Breast epithelium (tissue), 4 donors: ENCODE data around the gene EMILIN2. TPM values are rescaled to one million over a fixed set of nuclear protein-coding genes. Genes with fewer than 3 reads are reported as not detected.

Experiments used
- DNase-seq, 2 donors: peaks; one replicate each; pipeline ENCODE4 v3.0.0-alpha.2; 2019; ENCODE audit warnings: low spot score in 2 of 2
- H3K27ac ChIP-seq, 2 donors: fragments of 200-600 bp; sonication (generic) in 1 of 2; one replicate each; pipeline ENCODE4 v1.5.1; 2016 to 2019; ENCODE audit warnings: mild to moderate bottlenecking in 1 of 2
- H3K27me3 ChIP-seq, 2 donors: fragments of 200-600 bp; sonication (generic) in 1 of 2; one replicate each; pipeline versions ENCODE4 v1.5.1 to v1.6.0; 2017 to 2019; ENCODE audit warnings: control low read depth in 1 of 2, mild to moderate bottlenecking in 1 of 2
- H3K36me3 ChIP-seq: fragments of 200-600 bp; one replicate; pipeline ENCODE4 v1.5.1; 2019
- H3K4me1 ChIP-seq, 2 donors: fragments of 200-600 bp; sonication (generic); one replicate each; pipeline ENCODE4 v1.5.1; 2016 to 2019; ENCODE audit warnings: control low read depth in 1 of 2
- H3K4me3 ChIP-seq, 3 donors: fragments of 200-600 bp; sonication (generic); 1 replicate in 2 of 3; 2 replicates in 1 of 3; pipeline ENCODE4 v1.5.1; 2016 to 2019; ENCODE audit warnings: mild to moderate bottlenecking in 3 of 3, moderate library complexity in 2 of 3
- H3K9me3 ChIP-seq, 2 donors: fragments of 200-600 bp; sonication (generic) in 1 of 2; one replicate each; pipeline ENCODE4 v1.5.1; 2016 to 2019; ENCODE audit warnings: control low read depth in 1 of 2
- POLR2A ChIP-seq: fragments of 450-650 bp; IDR thresholded peaks from one replicate; pipeline ENCODE4 v1.6.1; 2016; ENCODE audit warnings: antibody characterized with exemption, mild to moderate bottlenecking, moderate library complexity
- POLR2AphosphoS5 ChIP-seq, 3 donors: sonication (generic); formaldehyde crosslinking; IDR thresholded peaks; one replicate each; pipeline ENCODE4 v1.6.1; 2017; ENCODE audit warnings: antibody characterized with exemption in 3 of 3
- intact Hi-C: fragments of 100-400 bp; cut with DNase I; formaldehyde crosslinking; loops from one replicate; pipeline ENCODE4 v1.15.1; 2023; ENCODE audit warnings: low total_unique reads
- total RNA-seq, 3 donors: library from RNA; depleted of rRNA; stranded (reverse); fragments of >200 nt; gene quantifications; one replicate each; pipeline ENCODE4 v1.1.0, GENCODE V29; 2016
- TF ChIP-seq, protein P1 (sequence below), 3 donors: fragments of 450-650 bp; IDR thresholded peaks; one replicate each; pipeline ENCODE4 v1.5.1; 2016 to 2017; ENCODE audit warnings: antibody characterized with exemption in 3 of 3, mild to moderate bottlenecking in 3 of 3, moderate library complexity in 3 of 3

The EMILIN2 gene
- total RNA-seq, 3 donors from 2014 or later = 23.9 to 45.1 (median 32.4) TPM

DNA sequence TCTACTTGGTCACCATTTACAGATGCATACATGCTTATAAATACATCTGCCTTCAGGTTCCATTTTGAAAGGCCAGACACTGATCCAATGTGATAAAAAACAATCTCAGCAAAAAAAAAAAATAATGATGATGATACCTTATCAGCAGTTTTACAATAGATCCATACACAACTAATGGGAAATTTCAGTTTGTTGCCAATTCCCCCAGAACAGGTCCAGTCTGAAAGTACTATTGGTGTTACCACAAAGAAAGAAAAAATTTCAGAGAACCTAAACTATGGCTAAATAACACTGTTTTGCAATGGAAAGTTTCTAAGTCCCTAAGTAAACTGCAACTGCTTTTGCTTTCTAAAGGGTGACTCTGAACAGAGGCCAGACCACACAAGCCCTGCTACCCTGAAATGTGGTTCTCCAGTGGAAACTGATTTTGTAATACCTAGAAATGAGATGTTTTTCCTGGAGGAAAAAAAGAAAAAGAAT lies 112.1 kb downstream of the EMILIN2 start:
- Histone ChIP-seq H3K4me1 (peaks cover 0 to 3% of the 10 kb centered on the region in 2 donors), H3K36me3 (no peaks in the 10 kb centered on the region), H3K9me3 (no peaks in the 10 kb centered on the region), H3K27me3 (no peaks in the 10 kb centered on the region), H3K4me3 (no peak overlapping the region), H3K27ac (peak overlapping the region; percentile 18 to 57)
- TF ChIP-seq POLR2AphosphoS5 (IDR thresholded peaks at IDR 0.05) = no peak
- TF ChIP-seq, protein P1, sequence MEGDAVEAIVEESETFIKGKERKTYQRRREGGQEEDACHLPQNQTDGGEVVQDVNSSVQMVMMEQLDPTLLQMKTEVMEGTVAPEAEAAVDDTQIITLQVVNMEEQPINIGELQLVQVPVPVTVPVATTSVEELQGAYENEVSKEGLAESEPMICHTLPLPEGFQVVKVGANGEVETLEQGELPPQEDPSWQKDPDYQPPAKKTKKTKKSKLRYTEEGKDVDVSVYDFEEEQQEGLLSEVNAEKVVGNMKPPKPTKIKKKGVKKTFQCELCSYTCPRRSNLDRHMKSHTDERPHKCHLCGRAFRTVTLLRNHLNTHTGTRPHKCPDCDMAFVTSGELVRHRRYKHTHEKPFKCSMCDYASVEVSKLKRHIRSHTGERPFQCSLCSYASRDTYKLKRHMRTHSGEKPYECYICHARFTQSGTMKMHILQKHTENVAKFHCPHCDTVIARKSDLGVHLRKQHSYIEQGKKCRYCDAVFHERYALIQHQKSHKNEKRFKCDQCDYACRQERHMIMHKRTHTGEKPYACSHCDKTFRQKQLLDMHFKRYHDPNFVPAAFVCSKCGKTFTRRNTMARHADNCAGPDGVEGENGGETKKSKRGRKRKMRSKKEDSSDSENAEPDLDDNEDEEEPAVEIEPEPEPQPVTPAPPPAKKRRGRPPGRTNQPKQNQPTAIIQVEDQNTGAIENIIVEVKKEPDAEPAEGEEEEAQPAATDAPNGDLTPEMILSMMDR (IDR thresholded peaks at IDR 0.05) = no peak
- TF ChIP-seq POLR2A = no peak
- intact Hi-C loops = no loop called here
- peak in 1 of 2 donors; percentile 31 for DNase-seq

DNA sequence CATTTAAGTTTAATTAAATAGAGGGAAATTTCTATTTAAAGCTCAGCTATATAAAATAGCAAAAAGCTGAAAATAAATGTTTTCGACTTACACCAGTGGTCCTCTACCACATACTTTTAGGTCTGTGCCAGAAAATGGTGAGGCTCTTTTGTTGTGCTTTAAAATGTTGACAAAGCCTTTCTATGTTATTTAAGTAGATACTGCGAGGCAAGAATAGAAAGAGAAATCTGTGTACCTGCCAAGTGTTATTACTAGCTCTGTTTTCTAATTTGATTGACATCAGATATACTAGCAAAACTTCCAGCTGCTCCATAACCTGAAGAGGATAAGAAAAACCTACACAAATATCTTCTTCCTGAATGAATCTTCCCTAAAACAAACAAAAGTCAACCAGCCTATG lies 112.5 kb downstream of the EMILIN2 start:
- peak overlapping the region; percentile 18 to 57 for H3K27ac ChIP-seq

DNA sequence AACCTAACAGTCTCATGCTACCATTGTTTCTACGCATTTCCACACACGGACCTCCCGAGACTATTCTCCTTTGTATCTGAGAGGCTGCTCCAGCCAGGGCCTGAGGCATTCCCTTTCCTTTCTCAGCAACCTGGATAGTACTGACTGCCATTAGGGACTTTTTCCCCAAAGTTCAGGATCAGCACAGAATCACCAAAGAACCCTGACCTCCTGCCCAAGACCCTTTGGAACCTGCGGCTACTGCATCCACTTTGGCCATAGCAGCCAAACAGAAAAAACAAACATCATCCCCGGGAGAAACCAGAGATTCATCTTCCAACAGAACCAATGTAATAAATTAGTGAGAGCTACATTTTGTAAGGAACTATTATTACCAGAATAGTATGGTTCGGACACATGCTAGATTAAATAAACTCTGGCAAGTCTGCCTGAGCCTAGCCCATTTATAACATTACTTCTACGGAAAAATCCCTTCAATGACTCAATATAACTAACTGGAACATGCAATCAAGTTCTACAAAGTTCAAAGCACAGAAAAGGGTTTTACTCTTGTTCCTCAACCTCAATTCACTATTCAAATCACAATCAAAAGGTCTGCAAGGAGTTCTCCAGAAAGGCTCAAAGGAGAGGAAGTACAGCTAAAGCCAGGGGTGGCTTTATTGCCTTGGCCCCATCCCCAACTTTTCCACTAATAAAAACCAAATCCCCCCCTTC lies 114.3 kb downstream of the EMILIN2 start:
- intact Hi-C loops = no loop called here
- TF ChIP-seq, protein P1 (IDR thresholded peaks at IDR 0.05) = no peak
- TF ChIP-seq POLR2AphosphoS5 (IDR thresholded peaks at IDR 0.05) = no peak
- TF ChIP-seq POLR2A = no peak

More for the DNA sequence above, 112.5 kb downstream of the EMILIN2 start:
- Histone ChIP-seq H3K36me3 (no peaks in the 10 kb centered on the region), H3K9me3 (no peaks in the 10 kb centered on the region), H3K4me3 (no peak overlapping the region), H3K4me1 (peaks cover 0 to 3% of the 10 kb centered on the region in 2 donors), H3K27me3 (no peaks in the 10 kb centered on the region)
- intact Hi-C loops = no loop called here
- TF ChIP-seq POLR2A (no peak), POLR2AphosphoS5 (IDR thresholded peaks at IDR 0.05) (no peak)
- TF ChIP-seq, protein P1 (IDR thresholded peaks at IDR 0.05) = no peak
- DNase-seq = no peak

DNA sequence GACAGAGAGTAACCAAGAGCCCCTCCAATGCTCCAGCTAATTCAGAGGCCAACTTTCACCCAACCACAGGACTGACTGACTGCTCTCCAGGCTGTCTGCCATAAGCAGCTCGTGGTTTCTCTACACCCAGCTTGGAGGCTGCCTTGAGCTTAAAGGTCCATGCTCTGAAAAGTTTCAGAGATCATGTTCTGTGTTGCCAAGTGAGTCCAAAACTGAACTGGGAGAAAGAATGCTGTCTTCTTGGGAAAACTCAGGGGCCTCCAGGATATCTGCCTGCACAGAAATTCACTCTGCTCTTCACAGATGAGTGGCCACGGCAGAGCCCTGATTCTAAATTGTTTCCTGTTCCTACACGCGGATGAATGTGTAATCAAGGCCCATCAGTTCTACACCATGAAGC lies 115.0 kb downstream of the EMILIN2 start:
- TF ChIP-seq, protein P1 (IDR thresholded peaks at IDR 0.05) = no peak
- no peak for TF ChIP-seq POLR2AphosphoS5 (IDR thresholded peaks at IDR 0.05)
- no peak for TF ChIP-seq POLR2A
- H3K4me1 ChIP-seq = peaks cover 0 to 3% of the 10 kb centered on the region in 2 donors

More for the DNA sequence above, 114.3 kb downstream of the EMILIN2 start:
- no peaks in the 10 kb centered on the region for H3K36me3 ChIP-seq
- H3K9me3 ChIP-seq = no peaks in the 10 kb centered on the region
- H3K4me3 ChIP-seq = peak overlapping the region in 1 of 3 donors; percentile 33
- peaks cover 0 to 3% of the 10 kb centered on the region in 2 donors for H3K4me1 ChIP-seq
- H3K27ac ChIP-seq = peak overlapping the region; percentile 18 to 85
- no peaks in the 10 kb centered on the region for H3K27me3 ChIP-seq
- no peak for DNase-seq

DNA sequence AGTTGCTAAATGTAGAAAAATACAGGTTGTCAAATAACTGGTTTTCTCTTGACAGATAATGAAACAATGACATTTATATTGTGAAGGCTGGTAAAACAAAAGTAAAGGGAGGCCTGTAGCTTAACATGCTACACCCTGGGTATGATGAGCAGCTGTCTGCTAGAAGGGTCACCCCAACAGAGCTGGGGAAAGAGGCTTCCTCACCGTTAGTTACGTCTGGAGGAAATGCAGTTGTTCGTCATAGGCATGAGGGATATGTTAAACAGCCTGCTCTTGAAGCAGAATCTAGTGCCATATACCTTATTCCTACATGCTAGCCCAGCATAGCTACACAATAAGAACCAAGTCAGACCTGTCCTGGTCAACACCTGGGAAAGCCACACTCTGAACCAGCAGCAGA lies 116.2 kb downstream of the EMILIN2 start:
- Histone ChIP-seq H3K4me3 (no peak overlapping the region), H3K27ac (no peak overlapping the region), H3K36me3 (no peaks in the 10 kb centered on the region), H3K9me3 (no peaks in the 10 kb centered on the region), H3K4me1 (peaks cover 0 to 3% of the 10 kb centered on the region in 2 donors), H3K27me3 (no peaks in the 10 kb centered on the region)
- TF ChIP-seq, protein P1 (IDR thresholded peaks at IDR 0.05) = no peak
- TF ChIP-seq POLR2AphosphoS5 (IDR thresholded peaks at IDR 0.05) (no peak), POLR2A (no peak)
- DNase-seq = no peak
- intact Hi-C loops = no loop called here

More for the DNA sequence above, 115.0 kb downstream of the EMILIN2 start:
- no peak overlapping the region for H3K4me3 ChIP-seq
- H3K36me3 ChIP-seq = no peaks in the 10 kb centered on the region
- H3K9me3 ChIP-seq = no peaks in the 10 kb centered on the region
- H3K27me3 ChIP-seq = no peaks in the 10 kb centered on the region
- peak overlapping the region; percentile 18 to 85 for H3K27ac ChIP-seq
- intact Hi-C loops = no loop called here
- no peak for DNase-seq
